ENCODE data around the gene IRAK2. TPM values are rescaled to one million over a fixed set of nuclear protein-coding genes. Genes with fewer than 3 reads are reported as not detected.
"Not testable (repeated sequence)": the region's sequence is repeated elsewhere in the genome, so short reads cannot be mapped to it uniquely, and the experiment has no call there.

IRAK2 gene
- total RNA-seq, 1 experiment from 2014 or later: 25.1 TPM

- no peak for TF ChIP-seq POLR2AphosphoS5 (IDR thresholded peaks at IDR 0.05; ENCODE audit: low read depth, low read length)
- TF ChIP-seq REST (IDR thresholded peaks at IDR 0.05; ENCODE audit: insufficient read depth in 1 of 2, low read depth in 2 of 2, low read length in 1 of 2): no peak
- no peak for TF ChIP-seq CTCF (IDR thresholded peaks at IDR 0.05)
- TF ChIP-seq TCF7L2 (IDR thresholded peaks at IDR 0.05; ENCODE audit: low read depth, low read length): no peak
- no peaks in the 10 kb centered on the region for H3K27me3 ChIP-seq (ENCODE audit: control insufficient read depth, insufficient read depth, low read length)
- H3K9me3 ChIP-seq (ENCODE audit: control insufficient read depth, insufficient read depth, low read depth, low read length): no peaks in the 10 kb centered on the region
- H3K36me3 ChIP-seq (ENCODE audit: control insufficient read depth, insufficient read depth, low read length): peaks cover 4% of the 10 kb centered on the region
- intact Hi-C loops (cut with micrococcal nuclease; ENCODE audit: unreplicated experiment) (no loop called here), in situ Hi-C loops (cut with HindIII; ENCODE audit: low pct_unique_long_range_greater_than_20kb, low sequenced_read_pairs) (no loop called here)
- CTCF ChIA-PET: interaction anchor here (0.9 kb wide), 1 partner anchor 17 kb away, joined by 3 read pairs; no protein-coding TSS in a partner anchor
- no peak overlapping the region for H3K27ac ChIP-seq (ENCODE audit: low read length)
- H3K4me3 ChIP-seq (ENCODE audit: low read depth in 2 of 2, low read length in 2 of 2): no peak overlapping the region
- POLR2A ChIA-PET: no interaction called here
- H3K4me1 ChIP-seq (ENCODE audit: control insufficient read depth, insufficient read depth, low read length): no peaks in the 10 kb centered on the region
- ATAC-seq: no peak
- DNase-seq (ENCODE audit: low read depth, low spot score): no peak
- no TSS peak for BruUV-seq (replicated peaks)
Measured at GRCh38 chr3:10269443-10269842, 104.7 kb downstream of the IRAK2 start.

- CTCF ChIA-PET: not testable (repeated sequence)
Measured at GRCh38 chr3:10272476-10272875, 107.8 kb downstream of the IRAK2 start.

GRCh38 chr3:10272977-10273376 is 108.3 kb downstream of the IRAK2 start:
- ChIA-PET CTCF (no interaction called here), POLR2A (interaction anchor here (0.6 kb wide), 2 partner anchors 11 to 406 kb away, joined by 3 to 4 read pairs; no protein-coding TSS in a partner anchor)
- intact Hi-C loops (cut with micrococcal nuclease; ENCODE audit: unreplicated experiment) (no loop called here), in situ Hi-C loops (cut with HindIII; ENCODE audit: low pct_unique_long_range_greater_than_20kb, low sequenced_read_pairs) (no loop called here)
- Histone ChIP-seq H3K9me3 (ENCODE audit: control insufficient read depth, insufficient read depth, low read depth, low read length) (no peaks in the 10 kb centered on the region), H3K27me3 (ENCODE audit: control insufficient read depth, insufficient read depth, low read length) (no peaks in the 10 kb centered on the region), H3K27ac (ENCODE audit: low read length) (no peak overlapping the region), H3K4me3 (ENCODE audit: low read depth in 2 of 2, low read length in 2 of 2) (no peak overlapping the region), H3K4me1 (ENCODE audit: control insufficient read depth, insufficient read depth, low read length) (no peaks in the 10 kb centered on the region), H3K36me3 (ENCODE audit: control insufficient read depth, insufficient read depth, low read length) (peaks cover 4% of the 10 kb centered on the region)
- no TSS peak for BruUV-seq (replicated peaks)
- ATAC-seq (no peak), DNase-seq (ENCODE audit: low read depth, low spot score) (no peak)
- TF ChIP-seq SIN3A (IDR thresholded peaks at IDR 0.05; ENCODE audit: borderline replicate concordance, insufficient read depth, low read depth, low read length) (no peak), TCF7L2 (IDR thresholded peaks at IDR 0.05; ENCODE audit: low read depth, low read length) (no peak), CTCF (IDR thresholded peaks at IDR 0.05) (no peak), REST (IDR thresholded peaks at IDR 0.05; ENCODE audit: insufficient read depth in 1 of 2, low read depth in 2 of 2, low read length in 1 of 2) (no peak), POLR2AphosphoS5 (IDR thresholded peaks at IDR 0.05; ENCODE audit: low read depth, low read length) (no peak)

More at GRCh38 chr3:10272476-10272875, 107.8 kb downstream of the IRAK2 start:
- BruUV-seq (replicated peaks); ATAC-seq; H3K9me3 ChIP-seq (ENCODE audit: control insufficient read depth, insufficient read depth, low read depth, low read length); H3K27me3 ChIP-seq (ENCODE audit: control insufficient read depth, insufficient read depth, low read length); H3K27ac ChIP-seq (ENCODE audit: low read length); in situ Hi-C loops (cut with HindIII; ENCODE audit: low pct_unique_long_range_greater_than_20kb, low sequenced_read_pairs); H3K4me1 ChIP-seq (ENCODE audit: control insufficient read depth, insufficient read depth, low read length); H3K4me3 ChIP-seq (ENCODE audit: low read depth in 2 of 2, low read length in 2 of 2); H3K36me3 ChIP-seq (ENCODE audit: control insufficient read depth, insufficient read depth, low read length); intact Hi-C loops (cut with micrococcal nuclease; ENCODE audit: unreplicated experiment); DNase-seq (ENCODE audit: low read depth, low spot score): not testable (repeated sequence)
- POLR2A ChIA-PET: interaction anchor here (0.6 kb wide), 2 partner anchors 10 to 406 kb away, joined by 3 to 4 read pairs; no protein-coding TSS in a partner anchor

Data from Panc1 (cell line).